Spleen (tissue), 11 donors: ENCODE data around the gene HSD17B7. TPM values are rescaled to one million over a fixed set of nuclear protein-coding genes. Genes with fewer than 3 reads are reported as not detected.
"Not testable (repeated sequence)": the region's sequence is repeated elsewhere in the genome, so short reads cannot be mapped to it uniquely, and the experiment has no call there.

Experiments
- DNase-seq: peaks from one replicate; pipeline ENCODE4 v3.0.0-alpha.2; 2020
- H3K27ac ChIP-seq, 8 donors: fragments of 200-600 bp; sonication (generic) in 7 of 8; 1 replicate in 4 of 8; 2 replicates in 4 of 8; pipeline versions ENCODE4 v1.5.0 to v1.8.0; 2016 to 2021; ENCODE audit warnings: inconsistent platforms in 4 of 8, mild to moderate bottlenecking in 4 of 8, moderate library complexity in 1 of 8
- H3K27me3 ChIP-seq, 7 donors: fragments of 200-600 bp; sonication (generic) in 6 of 7; replicated peaks in 1 of 7; 1 replicate in 4 of 7; 2 replicates in 3 of 7; pipeline versions ENCODE4 v1.5.0 to v1.8.0; 2016 to 2021; ENCODE audit warnings: inconsistent platforms in 3 of 7, mild to moderate bottlenecking in 1 of 7
- H3K36me3 ChIP-seq, 6 donors: fragments of 200-600 bp; sonication (generic) in 5 of 6; 1 replicate in 4 of 6; 2 replicates in 2 of 6; pipeline versions ENCODE4 v1.5.0 to v1.8.0; 2016 to 2021; ENCODE audit warnings: inconsistent platforms in 2 of 6
- H3K4me1 ChIP-seq, 6 donors: fragments of 200-600 bp; sonication (generic) in 5 of 6; 1 replicate in 3 of 6; 2 replicates in 3 of 6; pipeline versions ENCODE4 v1.5.0 to v1.8.0; 2016 to 2021; ENCODE audit warnings: inconsistent platforms in 3 of 6
- H3K4me3 ChIP-seq, 8 donors: fragments of 200-600 bp; sonication (generic) in 7 of 8; 1 replicate in 4 of 8; 2 replicates in 4 of 8; pipeline versions ENCODE4 v1.5.0 to v1.8.0; 2016 to 2021; ENCODE audit warnings: inconsistent platforms in 4 of 8, mild to moderate bottlenecking in 4 of 8, moderate library complexity in 2 of 8
- H3K9me3 ChIP-seq, 8 donors: fragments of 200-600 bp; sonication (generic) in 7 of 8; 1 replicate in 4 of 8; 2 replicates in 4 of 8; pipeline versions ENCODE4 v1.5.0 to v1.8.0; 2016 to 2021; ENCODE audit warnings: inconsistent platforms in 4 of 8
- POLR2A ChIP-seq, 3 donors: fragments of 450-650 bp; IDR thresholded peaks; one replicate each; pipeline ENCODE4 v1.5.1; 2017; ENCODE audit warnings: antibody characterized with exemption in 3 of 3, mild to moderate bottlenecking in 1 of 3
- POLR2AphosphoS5 ChIP-seq, 3 donors: sonication (generic); formaldehyde crosslinking; IDR thresholded peaks; one replicate each; pipeline ENCODE4 v1.5.1; 2017; ENCODE audit warnings: antibody characterized with exemption in 3 of 3
- WGBS, 5 donors: extraction: QIAGEN DNeasy Blood & Tissue Kit in 3 of 5; methylation state at CpG; one replicate each; pipeline versions ENCODE4 v1.1.5 to v1.1.7; 2013 to 2018; 5-methylcytosine and 5-hydroxymethylcytosine counted together
- intact Hi-C: fragments of 100-400 bp; cut with DNase I; formaldehyde crosslinking; loops from one replicate; pipeline ENCODE4 v1.15.0; 2023; ENCODE audit warnings: low total_unique reads
- polyA plus RNA-seq, 3 donors: library from polyadenylated mRNA; stranded (reverse); fragments of 200-250 nt; gene quantifications; one replicate each; pipeline ENCODE4 v1.2.1, GENCODE V29; 2013
- total RNA-seq, 7 donors: library from RNA; depleted of rRNA in 3 of 7; stranded (reverse); fragments of >200 nt in 3 of 7; fragmentation: NEBNext Ultra II Directional in 4 of 7; extraction: Animal tissue kit (Norgen Biotek cat#: 25700) in 4 of 7; gene quantifications; one replicate each; pipeline versions ENCODE4 v1.1.0 to v1.2.1, GENCODE V29; 2016 to 2021
- TF ChIP-seq, protein P1 (sequence below), 11 experiments: fragments of 200-600 bp in 7 of 11; fragments of 450-650 bp in 4 of 11; sonication (generic) in 4 of 11; IDR thresholded peaks in 8 of 11; conservative IDR thresholded peaks in 3 of 11; 1 replicate in 7 of 11; 2 replicates in 4 of 11; pipeline versions ENCODE4 v1.4.0 to v1.8.0; 2016 to 2021; ENCODE audit warnings: antibody characterized with exemption in 11 of 11, inconsistent platforms in 4 of 11, mild to moderate bottlenecking in 1 of 11
- donor health status: healthy with polysubstance abuse.
- donor health status: DM: no; HTN: no; CAD: no; lungs with moderate emphysema.
- donor health status: DM: no; HTN: no; CAD: no.
- donor health status: Bipolar disorder and iron deficiency.
- donor health status: healthy.
- donor health status: DM: no; HTN: no; CAD: no.
- donor health status: DM: yes; HTN: yes; CAD: no.

HSD17B7 gene
- total and polyA plus RNA-seq, 10 donors, result 9.6 to 25.6 (median 18.1) TPM

DNA sequence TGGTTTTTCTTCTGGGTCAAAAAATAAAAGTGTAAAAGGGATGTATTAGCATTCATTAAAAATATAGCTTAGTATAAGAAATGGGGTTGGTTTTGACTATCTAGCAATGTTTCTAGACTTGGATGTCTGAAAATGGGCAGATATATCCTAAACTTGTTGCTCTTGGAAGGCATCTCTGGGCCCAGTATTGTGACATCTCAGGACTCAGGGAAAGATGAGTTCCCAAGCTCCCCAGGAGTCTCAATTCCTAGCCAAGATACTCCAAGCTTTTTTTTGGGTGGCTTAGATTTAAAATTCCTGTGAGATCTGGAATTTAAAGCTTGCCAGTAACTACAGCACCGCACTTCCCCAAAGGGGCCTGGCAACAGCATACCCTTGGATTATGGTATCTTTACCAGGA is 11.5 kb upstream of the HSD17B7 start:
- no peaks in the 10 kb centered on the region for H3K9me3 ChIP-seq
- H3K36me3 ChIP-seq, result no peaks in the 10 kb centered on the region
- H3K4me3 ChIP-seq, result no peak overlapping the region
- no peak for TF ChIP-seq POLR2AphosphoS5 (IDR thresholded peaks at IDR 0.05)
- TF ChIP-seq POLR2A (IDR thresholded peaks at IDR 0.05), result no peak
- TF ChIP-seq, protein P1, sequence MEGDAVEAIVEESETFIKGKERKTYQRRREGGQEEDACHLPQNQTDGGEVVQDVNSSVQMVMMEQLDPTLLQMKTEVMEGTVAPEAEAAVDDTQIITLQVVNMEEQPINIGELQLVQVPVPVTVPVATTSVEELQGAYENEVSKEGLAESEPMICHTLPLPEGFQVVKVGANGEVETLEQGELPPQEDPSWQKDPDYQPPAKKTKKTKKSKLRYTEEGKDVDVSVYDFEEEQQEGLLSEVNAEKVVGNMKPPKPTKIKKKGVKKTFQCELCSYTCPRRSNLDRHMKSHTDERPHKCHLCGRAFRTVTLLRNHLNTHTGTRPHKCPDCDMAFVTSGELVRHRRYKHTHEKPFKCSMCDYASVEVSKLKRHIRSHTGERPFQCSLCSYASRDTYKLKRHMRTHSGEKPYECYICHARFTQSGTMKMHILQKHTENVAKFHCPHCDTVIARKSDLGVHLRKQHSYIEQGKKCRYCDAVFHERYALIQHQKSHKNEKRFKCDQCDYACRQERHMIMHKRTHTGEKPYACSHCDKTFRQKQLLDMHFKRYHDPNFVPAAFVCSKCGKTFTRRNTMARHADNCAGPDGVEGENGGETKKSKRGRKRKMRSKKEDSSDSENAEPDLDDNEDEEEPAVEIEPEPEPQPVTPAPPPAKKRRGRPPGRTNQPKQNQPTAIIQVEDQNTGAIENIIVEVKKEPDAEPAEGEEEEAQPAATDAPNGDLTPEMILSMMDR (IDR thresholded peaks at IDR 0.05 in 8 of 11, conservative IDR thresholded peaks at IDR 0.05 in 3 of 11), result no peak
- H3K4me1 ChIP-seq, result no peaks in the 10 kb centered on the region
- H3K27ac ChIP-seq, result no peak overlapping the region
- no peak for DNase-seq
- WGBS, 5 donors, result 90 to 100% (median 100%) methylated on average over 1 of the region's 1 CpG
- intact Hi-C loops, result no loop called here
- no peaks in the 10 kb centered on the region for H3K27me3 ChIP-seq

DNA sequence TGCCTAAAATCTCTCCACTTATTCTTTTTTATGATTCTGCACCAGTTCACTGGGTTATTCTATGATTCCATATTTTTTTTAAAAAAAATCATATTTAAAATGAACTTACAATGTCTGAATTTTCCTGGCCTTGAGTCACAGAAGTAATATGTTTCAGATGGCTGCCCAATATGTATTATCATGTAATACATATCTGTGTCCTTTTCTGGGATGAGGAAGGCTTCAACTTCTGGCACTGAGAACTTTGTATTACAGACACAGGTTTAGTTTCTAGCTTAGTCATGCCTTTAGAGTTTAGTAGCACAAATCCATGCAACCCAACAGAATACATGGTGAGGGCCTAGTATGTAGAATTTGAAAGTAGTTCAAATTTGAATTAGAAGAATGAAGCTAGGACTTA is 7.8 kb upstream of the HSD17B7 start:
- Histone ChIP-seq H3K36me3 (no peaks in the 10 kb centered on the region), H3K9me3 (no peaks in the 10 kb centered on the region), H3K4me3 (no peak overlapping the region), H3K27ac (no peak overlapping the region), H3K27me3 (no peaks in the 10 kb centered on the region), H3K4me1 (no peaks in the 10 kb centered on the region)
- DNase-seq, result no peak
- TF ChIP-seq, protein P1 (IDR thresholded peaks at IDR 0.05 in 8 of 11, conservative IDR thresholded peaks at IDR 0.05 in 3 of 11), result no peak
- intact Hi-C loops, result no loop called here

DNA sequence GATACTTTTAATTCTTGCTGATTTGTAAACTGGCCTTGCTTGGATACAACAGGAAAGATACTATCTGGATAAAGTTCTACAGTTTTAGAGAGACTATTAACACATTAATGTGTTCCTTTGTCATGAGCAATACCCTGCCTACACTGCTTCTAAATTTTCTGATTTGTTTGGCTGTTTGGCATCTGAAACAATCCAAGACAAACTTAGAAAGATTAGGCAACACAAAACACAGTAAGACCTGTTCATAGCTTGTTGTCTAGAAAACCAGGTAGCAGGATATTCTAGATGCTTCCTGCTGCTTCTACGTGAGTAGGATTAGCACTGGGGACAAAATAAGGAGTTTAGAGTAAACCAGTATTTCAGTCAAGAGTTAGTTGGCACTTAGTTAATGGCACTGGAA is 5.6 kb upstream of the HSD17B7 start:
- intact Hi-C loops, result not testable (repeated sequence)
- 78 to 92% (median 87%) methylated on average over 1 of the region's 1 CpG; no CpG with 5 or more reads in 2 of the 5 donors for WGBS, 5 donors

DNA sequence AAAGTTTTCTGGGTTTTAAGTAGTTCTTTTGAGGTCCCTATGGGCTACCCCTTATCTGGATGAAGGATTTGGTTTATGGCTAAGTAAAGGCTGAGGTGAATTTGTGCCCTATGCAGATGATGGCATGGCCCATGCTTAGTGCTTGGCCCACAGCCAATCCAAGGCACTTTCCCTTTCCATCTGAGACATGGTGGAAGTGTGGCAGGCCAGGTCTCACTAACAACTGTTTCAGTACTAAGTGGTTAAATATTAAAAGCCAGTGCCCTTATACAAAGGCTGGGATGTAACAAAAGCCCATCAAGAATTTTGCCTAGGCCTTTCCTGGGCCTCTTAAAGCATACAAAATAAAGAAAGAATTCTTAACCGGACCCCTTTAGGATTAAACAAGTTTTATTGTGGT is 1.7 kb upstream of the HSD17B7 start:
- DNase-seq, H3K4me1 ChIP-seq, H3K4me3 ChIP-seq, H3K9me3 ChIP-seq, H3K27ac ChIP-seq, intact Hi-C loops, H3K27me3 ChIP-seq: not testable (repeated sequence)
- H3K36me3 ChIP-seq, result peaks cover 0 to 14% (median 1%) of the 10 kb centered on the region in 6 donors
- WGBS, 5 donors, result 94 to 100% (median 100%) methylated on average over 1 of the region's 1 CpG

More for the DNA sequence above, 5.6 kb upstream of the HSD17B7 start:
- H3K27me3 ChIP-seq, H3K36me3 ChIP-seq, H3K4me3 ChIP-seq, DNase-seq, H3K27ac ChIP-seq, H3K4me1 ChIP-seq, H3K9me3 ChIP-seq: not testable (repeated sequence)

DNA sequence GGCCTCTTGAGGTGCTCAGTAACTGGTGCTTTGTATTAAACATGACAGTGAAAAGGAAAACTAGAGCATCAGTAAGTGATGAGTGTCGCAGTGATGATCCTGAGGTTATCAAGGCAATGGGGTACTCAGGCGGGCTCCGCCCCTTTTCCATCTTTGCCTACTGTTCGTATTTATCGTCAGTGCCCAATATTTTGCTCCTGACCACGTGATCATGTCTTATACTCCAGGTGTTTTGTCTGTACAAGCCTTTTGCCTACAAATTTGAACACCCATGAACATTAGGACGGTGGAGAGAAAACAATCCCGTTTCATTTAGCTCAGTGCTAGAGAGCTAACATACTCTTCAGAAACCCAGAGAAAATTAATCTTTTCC is 469 bp downstream of the HSD17B7 start:
- H3K9me3 ChIP-seq, H3K27me3 ChIP-seq, DNase-seq, intact Hi-C loops, H3K4me1 ChIP-seq: not testable (repeated sequence)
- Histone ChIP-seq H3K4me3 (peak overlapping the region; percentile 30 to 67 (median 40)), H3K27ac (peak overlapping the region in 7 of 8 donors; percentile 71 to 91 (median 87)), H3K36me3 (peaks cover 0 to 20% (median 3%) of the 10 kb centered on the region in 6 donors)
- 0 to 1% (median 1%) methylated on average over 4 to 8 of the region's 8 CpGs for WGBS, 5 donors

DNA sequence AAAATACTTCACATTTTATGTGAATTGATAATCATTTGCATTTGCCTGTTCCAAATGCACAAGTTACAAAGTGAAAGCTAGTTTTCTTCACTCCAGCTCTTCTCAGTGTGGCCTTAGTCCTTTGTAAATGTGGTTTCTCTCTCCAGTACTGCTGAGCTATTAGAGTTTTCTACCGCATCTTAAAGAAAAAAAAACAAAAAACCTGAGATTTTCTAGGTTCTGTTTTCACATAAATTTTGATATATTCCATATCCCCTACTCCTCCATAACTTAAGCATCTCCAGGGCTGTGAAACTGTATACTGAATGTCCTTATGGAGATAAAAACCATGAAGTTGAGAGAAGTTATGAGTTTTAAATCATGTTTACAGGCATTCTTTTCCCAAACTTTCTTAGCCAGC is 3.8 kb downstream of the HSD17B7 start:
- H3K27me3 ChIP-seq, H3K9me3 ChIP-seq, H3K4me1 ChIP-seq, H3K4me3 ChIP-seq, DNase-seq, H3K27ac ChIP-seq, intact Hi-C loops: not testable (repeated sequence)
- H3K36me3 ChIP-seq, result peaks cover 0 to 36% (median 7%) of the 10 kb centered on the region in 6 donors
- 94 to 100% (median 96%) methylated on average over 1 of the region's 1 CpG for WGBS, 5 donors

DNA sequence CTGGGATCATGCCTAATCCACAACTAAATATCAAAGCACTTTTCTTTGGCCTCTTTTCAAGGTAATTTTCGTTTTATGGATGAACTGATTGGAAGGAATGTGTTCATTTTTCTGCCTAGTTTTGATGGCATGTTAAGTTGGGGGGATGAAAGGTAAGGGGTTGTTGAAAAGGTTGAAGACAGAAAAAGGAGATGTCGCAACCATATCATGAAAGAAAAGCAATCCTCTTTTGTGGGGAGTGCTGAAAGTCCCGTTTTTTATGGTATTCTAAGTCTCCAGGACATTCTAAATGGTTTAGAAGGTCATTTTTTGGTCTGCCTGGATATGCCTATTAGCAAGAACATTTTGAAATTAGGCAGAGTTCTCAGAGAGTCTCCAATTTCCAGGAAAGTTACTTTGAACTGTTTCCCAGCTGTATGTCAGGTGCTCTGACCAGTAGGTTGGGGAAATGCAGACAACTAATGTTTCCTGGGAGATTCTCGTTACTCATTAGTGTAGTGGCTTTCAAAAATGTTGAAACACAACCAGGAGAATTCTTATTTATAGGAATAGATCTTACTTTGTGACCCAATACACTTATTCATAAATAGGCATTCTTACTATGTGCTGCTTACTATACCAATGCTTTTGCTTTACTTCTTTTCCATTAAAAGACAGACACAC is 6.2 kb downstream of the HSD17B7 start:
- H3K27ac ChIP-seq, DNase-seq, H3K27me3 ChIP-seq, H3K4me3 ChIP-seq, H3K9me3 ChIP-seq, intact Hi-C loops, H3K4me1 ChIP-seq: not testable (repeated sequence)
- H3K36me3 ChIP-seq, result peaks cover 0 to 58% (median 25%) of the 10 kb centered on the region in 6 donors
- 59 to 86% (median 67%) methylated on average over 4 of the region's 4 CpGs for WGBS, 5 donors
